SJSA1 (cell line): ENCODE measurements around the gene GARIN5B. TPM values are rescaled to one million over a fixed set of nuclear protein-coding genes. Genes with fewer than 3 reads are reported as not detected.
"Not testable (repeated sequence)": the region's sequence is repeated elsewhere in the genome, so short reads cannot be mapped to it uniquely, and the experiment has no call there.

Source experiments
- DNase-seq, 2 experiments: peaks; one replicate each; pipeline ENCODE4 v3.0.0-alpha.2; 2015 to 2020; ENCODE audit warnings: low spot score in 2 of 2, low read depth in 1 of 2
- H3K27ac ChIP-seq: fragments of 250-450 bp; sonication (Bioruptor Pico); 2 replicates; pipeline ENCODE4 v1.5.1; 2020; ENCODE audit warnings: mild to moderate bottlenecking, moderate library complexity
- H3K27me3 ChIP-seq: fragments of 250-450 bp; sonication (Bioruptor Pico); replicated peaks from 2 replicates; pipeline ENCODE4 v1.5.1; 2020; ENCODE audit warnings: mild to moderate bottlenecking, moderate library complexity
- H3K36me3 ChIP-seq: fragments of 250-450 bp; sonication (Bioruptor Pico); 2 replicates; pipeline ENCODE4 v1.5.1; 2020; ENCODE audit warnings: mild to moderate bottlenecking
- H3K4me1 ChIP-seq: fragments of 250-450 bp; sonication (Bioruptor Pico); replicated peaks from 2 replicates; pipeline ENCODE4 v1.6.1; 2021; ENCODE audit warnings: mild to moderate bottlenecking
- H3K4me3 ChIP-seq: fragments of 250-450 bp; sonication (Bioruptor Pico); 2 replicates; pipeline ENCODE4 v1.5.1; 2020; ENCODE audit warnings: mild to moderate bottlenecking
- H3K9me3 ChIP-seq: fragments of 250-450 bp; sonication (Bioruptor Pico); replicated peaks from 2 replicates; pipeline ENCODE4 v1.5.1; 2020; ENCODE audit warnings: mild to moderate bottlenecking
- total RNA-seq: library from RNA; depleted of rRNA; stranded (reverse); fragments of >200 nt; shearing (Covaris generic); gene quantifications from 2 replicates; pipeline ENCODE4 v1.2.3, GENCODE V29; 2014

The GARIN5B gene
- total RNA-seq, 1 experiment from 2014 or later, result 0.03 TPM

GRCh38 chr19:55344444-55344843, 18.6 kb downstream of the GARIN5B start:
- Histone ChIP-seq H3K27me3 (no peaks in the 10 kb centered on the region), H3K4me3 (no peak overlapping the region), H3K4me1 (peaks cover 15% of the 10 kb centered on the region), H3K36me3 (peaks cover 5% of the 10 kb centered on the region; the same call in 1 of the 2 replicates), H3K9me3 (no peaks in the 10 kb centered on the region), H3K27ac (no peak overlapping the region)
- DNase-seq, result no peak

GRCh38 chr19:55341595-55342531, 21.2 kb downstream of the GARIN5B start:
- Histone ChIP-seq H3K27me3 (no peaks in the 10 kb centered on the region), H3K27ac (no peak overlapping the region), H3K4me1 (peaks cover 23% of the 10 kb centered on the region), H3K9me3 (no peaks in the 10 kb centered on the region), H3K4me3 (no peak overlapping the region), H3K36me3 (peaks cover 5% of the 10 kb centered on the region; the same call in 1 of the 2 replicates)
- DNase-seq, result peak in 1 of 2 experiments; percentile 44

GRCh38 chr19:55341171-55341588, 21.9 kb downstream of the GARIN5B start:
- peaks cover 27% of the 10 kb centered on the region for H3K4me1 ChIP-seq
- no peak overlapping the region for H3K4me3 ChIP-seq
- H3K36me3 ChIP-seq, result peaks cover 5% of the 10 kb centered on the region; the same call in 1 of the 2 replicates
- H3K27ac ChIP-seq, result no peak overlapping the region
- H3K9me3 ChIP-seq, result no peaks in the 10 kb centered on the region
- DNase-seq, result peak in 1 of 2 experiments; percentile 69
- H3K27me3 ChIP-seq, result no peaks in the 10 kb centered on the region

- H3K27me3 ChIP-seq, result no peaks in the 10 kb centered on the region
- H3K36me3 ChIP-seq, result peaks cover 5% of the 10 kb centered on the region; the same call in 1 of the 2 replicates
- DNase-seq, result no peak
- H3K27ac ChIP-seq, result no peak overlapping the region
- H3K4me3 ChIP-seq, result peak overlapping the region; percentile 36
- no peaks in the 10 kb centered on the region for H3K9me3 ChIP-seq
- peaks cover 28% of the 10 kb centered on the region for H3K4me1 ChIP-seq
These were observed 22.3 kb downstream of the GARIN5B start for GRCh38 chr19:55340784-55341147.

- peak overlapping the region; percentile 46 for H3K27ac ChIP-seq
- H3K9me3 ChIP-seq, result no peaks in the 10 kb centered on the region
- peak in 1 of 2 experiments; percentile 44 for DNase-seq
- peak overlapping the region; percentile 36 for H3K4me3 ChIP-seq
- peaks cover 5% of the 10 kb centered on the region; the same call in 1 of the 2 replicates for H3K36me3 ChIP-seq
- H3K4me1 ChIP-seq, result peaks cover 28% of the 10 kb centered on the region
- no peaks in the 10 kb centered on the region for H3K27me3 ChIP-seq
These were observed 22.9 kb downstream of the GARIN5B start for GRCh38 chr19:55339889-55340783.

GRCh38 chr19:55339105-55339888, 23.8 kb downstream of the GARIN5B start, which contains the start of gene KMT5C:
TSS of gene KMT5C (plus strand) at chr19:55339876. CDS start at chr19:55341937, 2,061 bp downstream.
- Histone ChIP-seq H3K27me3 (no peaks in the 10 kb centered on the region), H3K27ac (peak within 1 kb of the TSS; percentile 99), H3K4me1 (peaks cover 28% of the 10 kb centered on the region), H3K9me3 (no peaks in the 10 kb centered on the region), H3K36me3 (peaks cover 5% of the 10 kb centered on the region; the same call in 1 of the 2 replicates), H3K4me3 (peak within 1 kb of the TSS; percentile 36)
- DNase-seq, result peak; percentile 100

GRCh38 chr19:55336101-55336500, 27.0 kb downstream of the GARIN5B start:
- H3K27ac ChIP-seq, result no peak overlapping the region
- H3K4me1 ChIP-seq, result peaks cover 23% of the 10 kb centered on the region
- no peaks in the 10 kb centered on the region for H3K36me3 ChIP-seq
- no peak overlapping the region for H3K4me3 ChIP-seq
- no peaks in the 10 kb centered on the region for H3K27me3 ChIP-seq
- DNase-seq, result peak in 1 of 2 experiments; percentile 46
- H3K9me3 ChIP-seq, result no peaks in the 10 kb centered on the region

GRCh38 chr19:55333870-55334269, 29.2 kb downstream of the GARIN5B start:
- no peak for DNase-seq
- no peak overlapping the region for H3K4me3 ChIP-seq
- no peaks in the 10 kb centered on the region for H3K27me3 ChIP-seq
- H3K36me3 ChIP-seq, result no peaks in the 10 kb centered on the region
- no peaks in the 10 kb centered on the region for H3K9me3 ChIP-seq
- H3K4me1 ChIP-seq, result peaks cover 16% of the 10 kb centered on the region
- no peak overlapping the region for H3K27ac ChIP-seq

- not testable (repeated sequence) for DNase-seq, H3K27ac ChIP-seq, H3K9me3 ChIP-seq, H3K4me3 ChIP-seq, H3K36me3 ChIP-seq, H3K27me3 ChIP-seq, H3K4me1 ChIP-seq
These were observed 33.3 kb downstream of the GARIN5B start for GRCh38 chr19:55329791-55330190.

GRCh38 chr19:55328774-55329318, 34.2 kb downstream of the GARIN5B start:
- H3K4me1 ChIP-seq, H3K27ac ChIP-seq, H3K4me3 ChIP-seq, H3K27me3 ChIP-seq, H3K9me3 ChIP-seq, DNase-seq, H3K36me3 ChIP-seq: not testable (repeated sequence)

GRCh38 chr19:55325172-55325571, 37.9 kb downstream of the GARIN5B start, which contains the start of gene TMEM150B:
TSS of gene TMEM150B (minus strand) at chr19:55325341. CDS start at chr19:55321036, 4,305 bp downstream.
- Histone ChIP-seq H3K27ac (no peak within 1 kb of the TSS), H3K4me1 (0 out of 2 replicates have a peak, but pooled peaks cover 4% of the 10 kb centered on the region), H3K27me3 (no peaks in the 10 kb centered on the region), H3K4me3 (no peak within 1 kb of the TSS), H3K9me3 (no peaks in the 10 kb centered on the region), H3K36me3 (no peaks in the 10 kb centered on the region)
- DNase-seq, result no peak

- H3K36me3 ChIP-seq, result no peaks in the 10 kb centered on the region
- no peak overlapping the region for H3K27ac ChIP-seq
- no peaks in the 10 kb centered on the region for H3K9me3 ChIP-seq
- no peak for DNase-seq
- no peaks in the 10 kb centered on the region for H3K27me3 ChIP-seq
- no peak overlapping the region for H3K4me3 ChIP-seq
- H3K4me1 ChIP-seq, result 0 out of 2 replicates have a peak, but pooled peaks cover 2% of the 10 kb centered on the region
These were observed 38.4 kb downstream of the GARIN5B start for GRCh38 chr19:55324662-55325061.
